GM12892 (cell line): ENCODE results near the gene GDF15.

Experiments
- POLR2A ChIP-seq: IDR thresholded peaks from 2 replicates; pipeline ENCODE4 v1.6.1; 2011; ENCODE audit warnings: low read depth, low read length, control low read depth
- POLR2AphosphoS5 ChIP-seq: IDR thresholded peaks from 2 replicates; pipeline ENCODE4 v1.6.1; 2011; ENCODE audit warnings: low read depth, low read length, control low read depth

DNA sequence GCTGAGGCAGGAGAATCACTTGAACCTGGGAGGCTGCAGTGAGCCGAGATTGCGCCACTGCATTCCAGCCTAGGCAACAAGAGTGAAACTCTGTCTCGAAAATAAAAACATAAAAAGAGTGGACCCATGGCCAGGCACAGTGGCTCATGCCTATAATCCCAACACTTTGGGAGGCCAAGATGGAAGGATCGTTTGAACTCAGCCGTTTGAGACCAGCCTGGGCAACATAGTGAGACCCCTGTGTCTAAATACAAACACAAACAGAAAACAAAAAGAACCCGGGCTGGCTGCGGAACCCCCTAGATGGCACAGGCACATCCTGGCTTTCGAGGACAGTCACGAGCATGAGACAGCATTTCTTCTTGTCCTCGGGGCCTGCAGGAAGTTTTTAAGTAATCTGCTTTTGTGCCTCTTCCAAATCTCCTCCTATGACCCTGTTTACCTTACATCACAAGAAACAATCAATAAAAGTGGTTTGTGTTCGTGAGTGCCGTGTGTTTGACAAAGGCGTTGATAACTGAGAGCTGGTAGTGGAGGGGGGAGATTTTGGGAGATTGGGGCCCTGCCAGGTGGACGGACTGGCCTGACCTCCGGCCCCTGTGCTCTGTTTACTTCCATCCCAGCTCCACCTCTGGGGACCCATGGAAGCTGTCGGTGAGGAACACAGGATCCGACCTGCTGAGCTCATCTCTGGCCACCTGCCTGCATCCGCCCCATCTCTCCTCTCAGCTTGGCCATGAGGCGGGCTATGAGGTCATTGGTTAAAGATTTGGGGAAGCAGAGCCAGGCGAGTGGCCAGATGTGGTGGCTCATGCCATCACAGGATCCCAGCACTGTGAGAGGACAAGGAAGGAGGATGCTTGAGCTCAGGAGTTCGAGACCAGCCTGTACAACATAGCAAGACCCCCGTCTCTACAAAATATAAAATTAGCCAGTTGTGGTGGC lies 5.9 kb upstream of the GDF15 start:
- TF ChIP-seq POLR2AphosphoS5, result no peak
- no peak for TF ChIP-seq POLR2A
